GM12891 (cell line): ENCODE data around the gene CD74.

Experiments
- PAX5 ChIP-seq: IDR thresholded peaks from 2 replicates; pipeline ENCODE4 v1.6.1; 2011; ENCODE audit warnings: low read length, moderate library complexity, mild to moderate bottlenecking; ENCODE audit not compliant: insufficient read depth, severe bottlenecking
- POLR2A ChIP-seq: IDR thresholded peaks from 2 replicates; pipeline ENCODE4 v1.6.1; 2011; ENCODE audit warnings: low read depth, low read length, control low read depth
- POLR2AphosphoS5 ChIP-seq: IDR thresholded peaks from 2 replicates; pipeline ENCODE4 v1.6.1; 2011; ENCODE audit warnings: low read depth, low read length, control low read depth
- POU2F2 ChIP-seq: IDR thresholded peaks from 2 replicates; pipeline ENCODE4 v1.6.1; 2011; ENCODE audit warnings: low read depth, mild to moderate bottlenecking, control low read depth, low read length, moderate library complexity
- SPI1 ChIP-seq: IDR thresholded peaks from 2 replicates; pipeline ENCODE4 v1.6.1; 2011; ENCODE audit warnings: low read depth, low read length, control low read depth
- TAF1 ChIP-seq: IDR thresholded peaks from 2 replicates; pipeline ENCODE4 v1.6.1; 2011; ENCODE audit warnings: low read depth, low read length, control low read depth

- TF ChIP-seq POLR2A (no peak), POLR2AphosphoS5 (no peak), TAF1 (no peak), POU2F2 (no peak), PAX5 (no peak), SPI1 (no peak)
Observed at GRCh38 chr5:150458802-150459557, 46.3 kb upstream of the CD74 start.
